HepG2 (cell line): ENCODE measurements around the gene GRAMD2A. TPM values are rescaled to one million over a fixed set of nuclear protein-coding genes. Genes with fewer than 3 reads are reported as not detected.

Experiments
- ATAC-seq: fragments of 200-7000 bp; cut with Tn5 transposase; 3 replicates; pipeline ENCODE4 v1.9.1; 2020; ENCODE audit warnings: mild to moderate bottlenecking, moderate library complexity
- BruUV-seq: library from RNA; stranded (reverse); fragments of 400-500 nt; replicated peaks from 2 replicates; lab custom pipeline; 2021; lab: Mats Ljungman, UMichigan
- CTCF ChIA-PET: fragments of 300-600 bp; formaldehyde crosslinking; extraction: SDS; loops from one replicate; lab custom pipeline; 2021; ENCODE audit warnings: low total read pairs, inconsistent platforms, low intra/inter-chr PET ratio; lab: Yijun Ruan, JAX
- POLR2A ChIA-PET: fragments of 350-600 bp; sonication (Branson Sonifier 250); formaldehyde crosslinking; loops from one replicate; lab custom pipeline; 2020; ENCODE audit warnings: antibody characterized with exemption, inconsistent platforms; lab: Yijun Ruan, JAX
- DNase-seq: peaks from one replicate; pipeline ENCODE4 v3.0.0-alpha.2; 2015; ENCODE audit warnings: low spot score
- FAIRE-seq: peaks from 3 replicates; lab custom pipeline; 2011; peaks lifted over from hg19 to GRCh38; lab: Jason Lieb, UNC
- H2AFZ ChIP-seq: one replicate; pipeline ENCODE4 v1.6.1; 2011; ENCODE audit warnings: low read length, inconsistent platforms
- H3K27ac ChIP-seq: fragments of 300-600 bp; 3 replicates; pipeline ENCODE4 v1.8.0; 2011; ENCODE audit warnings: mixed run types, mild to moderate bottlenecking, mixed read lengths, low read length, inconsistent platforms; ENCODE audit not compliant: insufficient read depth; ENCODE audit errors: extremely low read length
- H3K27me3 ChIP-seq, 2 experiments: fragments of 200-600 bp in 1 of 2; 2 replicates in 1 of 2; 3 replicates in 1 of 2; pipeline versions ENCODE4 v1.6.0 to v1.8.0; 2011; ENCODE audit warnings: low read length in 2 of 2, mild to moderate bottlenecking in 2 of 2, moderate library complexity in 2 of 2, inconsistent platforms in 1 of 2; ENCODE audit not compliant: insufficient read depth in 2 of 2, control insufficient read depth in 1 of 2
- H3K36me3 ChIP-seq, 2 experiments: fragments of 200-600 bp in 1 of 2; replicated peaks in 1 of 2; 2 replicates in 1 of 2; 3 replicates in 1 of 2; pipeline versions ENCODE4 v1.5.1 to v1.8.0; 2011; ENCODE audit warnings: low read length in 2 of 2, inconsistent platforms in 1 of 2; ENCODE audit not compliant: insufficient read depth in 2 of 2, control insufficient read depth in 1 of 2
- H3K4me1 ChIP-seq: 2 replicates; pipeline ENCODE4 v1.5.1; 2012; ENCODE audit warnings: low read length, inconsistent platforms; ENCODE audit not compliant: insufficient read depth
- H3K4me2 ChIP-seq: 2 replicates; pipeline ENCODE4 v1.6.0; 2011; ENCODE audit warnings: low read depth, low read length, inconsistent platforms
- H3K4me3 ChIP-seq, 3 experiments: fragments of 200-600 bp in 1 of 3; sonication (generic), shearing (Covaris generic) in 1 of 3; replicated peaks in 1 of 3; 2 replicates each; pipeline ENCODE4 v1.5.1; 2011 to 2016; ENCODE audit warnings: low read length in 3 of 3, inconsistent platforms in 2 of 3, low read depth in 2 of 3, mild to moderate bottlenecking in 2 of 3, control low read depth in 1 of 3, mixed read lengths in 1 of 3; ENCODE audit not compliant: insufficient read depth in 1 of 3
- H3K79me2 ChIP-seq: one replicate; pipeline ENCODE4 v1.6.1; 2011; ENCODE audit warnings: low read length, inconsistent platforms; ENCODE audit not compliant: insufficient read depth
- H3K9ac ChIP-seq: 2 replicates; pipeline ENCODE4 v1.6.0; 2011; ENCODE audit warnings: mild to moderate bottlenecking, low read depth, low read length, inconsistent platforms; ENCODE audit not compliant: insufficient read depth
- H3K9me3 ChIP-seq: 2 replicates; pipeline ENCODE4 v1.5.1; 2012; ENCODE audit warnings: mild to moderate bottlenecking, low read length
- H4K20me1 ChIP-seq: 2 replicates; pipeline ENCODE4 v1.6.0; 2011; ENCODE audit warnings: inconsistent platforms, mild to moderate bottlenecking, low read length, moderate library complexity; ENCODE audit not compliant: insufficient read depth
- CREM ChIP-seq, 2 experiments: sonication (generic) in 1 of 2; formaldehyde crosslinking in 1 of 2; IDR thresholded peaks; 2 replicates each; pipeline versions ENCODE4 v1.4.0 to v1.6.1; 2016 to 2020; ENCODE audit warnings: antibody characterized with exemption in 1 of 2, mild to moderate bottlenecking in 1 of 2, missing genetic modification reagents in 1 of 2
- SIN3A ChIP-seq: IDR thresholded peaks from 2 replicates; pipeline ENCODE4 v1.6.1; 2011; ENCODE audit warnings: low read depth, mild to moderate bottlenecking, control low read depth, low read length, borderline replicate concordance
- ZBTB7A ChIP-seq: sonication (generic); formaldehyde crosslinking; IDR thresholded peaks from 2 replicates; pipeline ENCODE4 v1.8.0; 2022; ENCODE audit warnings: mild to moderate bottlenecking, missing genetic modification reagents
- ZNF121 ChIP-seq: sonication (generic); formaldehyde crosslinking; IDR thresholded peaks from 2 replicates; pipeline ENCODE4 v1.5.0; 2020; ENCODE audit warnings: mild to moderate bottlenecking, missing genetic modification reagents
- ZNF292 ChIP-seq: sonication (generic); formaldehyde crosslinking; IDR thresholded peaks from 2 replicates; pipeline ENCODE4 v1.8.1; 2022; ENCODE audit warnings: mild to moderate bottlenecking, low read depth, missing genetic modification reagents, borderline replicate concordance
- ZNF333 ChIP-seq: sonication (generic); formaldehyde crosslinking; IDR thresholded peaks from 2 replicates; pipeline ENCODE4 v1.4.0; 2020; ENCODE audit warnings: mild to moderate bottlenecking, missing genetic modification reagents, borderline replicate concordance
- ZNF556 ChIP-seq: sonication (generic); formaldehyde crosslinking; IDR thresholded peaks from 2 replicates; pipeline ENCODE4 v1.4.0; 2020; ENCODE audit warnings: mild to moderate bottlenecking, missing genetic modification reagents, borderline replicate concordance
- ZNF576 ChIP-seq: sonication (generic); formaldehyde crosslinking; IDR thresholded peaks from 2 replicates; pipeline ENCODE4 v1.4.0; 2020; ENCODE audit warnings: mild to moderate bottlenecking, missing genetic modification reagents
- ZNF839 ChIP-seq: sonication (generic); formaldehyde crosslinking; IDR thresholded peaks from 2 replicates; pipeline ENCODE4 v1.4.0; 2020; ENCODE audit warnings: missing genetic modification reagents, mild to moderate bottlenecking, borderline replicate concordance
- WGBS: methylation state at CpG from one replicate; pipeline ENCODE4 v1.1.6; 2017; ENCODE audit warnings: low lambda C conversion rate; 5-methylcytosine and 5-hydroxymethylcytosine counted together
- in situ Hi-C: cut with HindIII; loops from 2 replicates; pipeline ENCODE4 v1.10.0; 2017; ENCODE audit warnings: low pct_unique_long_range_greater_than_20kb; ENCODE audit not compliant: extremely low pct_ligation_motif_present
- intact Hi-C: fragments of 100-400 bp; cut with micrococcal nuclease; formaldehyde crosslinking; loops from one replicate; pipeline ENCODE4 v1.10.0; 2022; ENCODE audit not compliant: unreplicated experiment
- polyA plus RNA-seq, 8 experiments: library from polyadenylated mRNA; depleted of rRNA in 3 of 8; stranded (reverse) in 7 of 8; unstranded in 1 of 8; fragments of >200 nt; fragmentation: Illumina TruSeq in 4 of 8; extraction: Trizol in 4 of 8; gene quantifications; 2 replicates each; pipeline versions ENCODE4 v1.2.1 to v1.2.3, GENCODE V29; 2011 to 2016; ENCODE audit warnings: low read depth in 4 of 8, missing spikeins in 1 of 8, mixed read lengths in 1 of 8; ENCODE audit not compliant: insufficient read depth in 1 of 8
- total RNA-seq, 5 experiments: library from RNA; depleted of rRNA; stranded (reverse); fragments of >200 nt; fragmentation: Illumina TruSeq; extraction: Trizol; gene quantifications; 2 replicates each; pipeline ENCODE4 v1.2.3, GENCODE V29; 2016; ENCODE audit warnings: low read depth in 1 of 5
- TF ChIP-seq, protein P1 (sequence below): IDR thresholded peaks from 2 replicates; pipeline ENCODE4 v1.6.1; 2016; ENCODE audit warnings: mild to moderate bottlenecking

GRAMD2A gene
- total and polyA plus RNA-seq, 2 of the 13 experiments (the other 11 are each of a cell fraction or from before 2014, with no cell fraction given) = 0.04 TPM; not detected in 1

DNA sequence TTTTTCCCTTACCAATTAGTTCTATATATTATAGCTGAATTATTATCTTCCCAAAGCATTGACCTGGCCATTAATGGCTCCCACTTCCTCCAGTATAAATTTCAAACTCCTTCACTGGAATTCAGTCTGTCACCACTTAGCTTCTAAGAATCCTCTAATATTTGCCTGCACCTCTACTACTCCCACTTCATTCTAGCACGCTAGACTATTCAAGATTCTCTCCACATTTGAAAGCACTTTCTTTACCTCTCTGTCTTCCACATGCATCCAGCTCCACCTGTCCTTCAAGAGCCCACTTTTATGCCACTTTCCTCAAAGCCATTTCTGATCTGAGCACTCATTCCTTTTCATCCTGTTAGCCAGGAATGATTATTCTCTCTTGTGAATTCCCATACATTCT is 64.4 kb downstream of the GRAMD2A start:
- no TSS peak for BruUV-seq
- no peak overlapping the region for H3K27ac ChIP-seq
- POLR2A ChIA-PET = interaction anchor here (0.7 kb wide), 1 partner anchor 15 kb away, joined by 3 read pairs; the partner anchor contains the start of genes MYO9A and SENP8
- no peak for FAIRE-seq
- no peaks in the 10 kb centered on the region for H3K9me3 ChIP-seq
- no peak overlapping the region for H3K9ac ChIP-seq
- H3K4me2 ChIP-seq = no peak overlapping the region
- intact Hi-C loops = no loop called here
- TF ChIP-seq, protein P1, sequence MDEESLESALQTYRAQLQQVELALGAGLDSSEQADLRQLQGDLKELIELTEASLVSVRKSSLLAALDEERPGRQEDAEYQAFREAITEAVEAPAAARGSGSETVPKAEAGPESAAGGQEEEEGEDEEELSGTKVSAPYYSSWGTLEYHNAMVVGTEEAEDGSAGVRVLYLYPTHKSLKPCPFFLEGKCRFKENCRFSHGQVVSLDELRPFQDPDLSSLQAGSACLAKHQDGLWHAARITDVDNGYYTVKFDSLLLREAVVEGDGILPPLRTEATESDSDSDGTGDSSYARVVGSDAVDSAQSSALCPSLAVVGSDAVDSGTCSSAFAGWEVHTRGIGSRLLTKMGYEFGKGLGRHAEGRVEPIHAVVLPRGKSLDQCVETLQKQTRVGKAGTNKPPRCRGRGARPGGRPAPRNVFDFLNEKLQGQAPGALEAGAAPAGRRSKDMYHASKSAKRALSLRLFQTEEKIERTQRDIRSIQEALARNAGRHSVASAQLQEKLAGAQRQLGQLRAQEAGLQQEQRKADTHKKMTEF (CRISPR knock-in tag) = no peak
- in situ Hi-C loops = no loop called here
- no peak overlapping the region for H2AFZ ChIP-seq
- 79% methylated on average over 1 of the region's 1 CpG for WGBS
- no peaks in the 10 kb centered on the region for H3K36me3 ChIP-seq
- no peaks in the 10 kb centered on the region for H4K20me1 ChIP-seq
- no peaks in the 10 kb centered on the region for H3K79me2 ChIP-seq
- no peak for DNase-seq
- no peaks in the 10 kb centered on the region for H3K27me3 ChIP-seq
- H3K4me3 ChIP-seq = no peak overlapping the region
- ATAC-seq = no peak
- peaks cover 16% of the 10 kb centered on the region; the same call in 1 of the 2 replicates for H3K4me1 ChIP-seq
- CTCF ChIA-PET = no interaction called here

DNA sequence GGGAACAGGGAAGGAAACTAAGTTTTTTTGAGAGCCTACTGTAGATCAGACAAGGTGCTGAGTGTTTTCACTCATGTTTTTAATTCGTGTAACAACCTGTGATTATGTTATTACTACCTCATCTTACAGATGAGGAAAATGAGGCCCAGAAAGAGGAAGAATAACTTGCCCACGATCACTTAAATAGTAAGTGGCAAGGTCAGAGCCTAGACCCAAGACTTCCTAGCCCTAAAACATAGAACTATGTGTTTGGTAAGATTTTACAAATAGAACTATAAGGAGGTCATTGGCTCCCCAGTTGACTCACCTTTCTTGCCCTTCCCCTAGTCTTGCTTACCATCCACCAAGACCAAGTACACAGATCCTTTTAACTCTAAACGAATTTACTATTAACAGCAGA is 65.7 kb downstream of the GRAMD2A start:
- BruUV-seq = no TSS peak
- Histone ChIP-seq H2AFZ (no peak overlapping the region), H3K9ac (no peak overlapping the region), H3K27me3 (no peaks in the 10 kb centered on the region), H3K9me3 (no peaks in the 10 kb centered on the region), H3K4me1 (peaks cover 16% of the 10 kb centered on the region; the same call in 1 of the 2 replicates), H3K4me2 (no peak overlapping the region), H3K27ac (no peak overlapping the region), H4K20me1 (no peaks in the 10 kb centered on the region), H3K79me2 (no peaks in the 10 kb centered on the region), H3K4me3 (no peak overlapping the region), H3K36me3 (no peaks in the 10 kb centered on the region)
- DNase-seq (no peak), FAIRE-seq (no peak), ATAC-seq (no peak)
- ChIA-PET POLR2A (no interaction called here), CTCF (no interaction called here)
- TF ChIP-seq ZNF121 (no peak), ZNF576 (CRISPR knock-in tag) (no peak), CREM (IDR thresholded peaks at IDR 0.05) (no peak), CREM (CRISPR knock-in tag; IDR thresholded peaks at IDR 0.05) (no peak), ZNF839 (no peak), ZNF292 (CRISPR knock-in tag) (no peak), ZNF333 (no peak), ZBTB7A (CRISPR knock-in tag) (no peak), SIN3A (no peak), ZNF556 (no peak)
- in situ Hi-C loops (no loop called here), intact Hi-C loops (no loop called here)
- WGBS = 25% methylated on average over 3 of the region's 3 CpGs
